RPMI7951 (cell line): ENCODE results near the gene CEP290. TPM values are rescaled to one million over a fixed set of nuclear protein-coding genes. Genes with fewer than 3 reads are reported as not detected.
A peak's percentile ranks its signal among the peaks of the same experiment; 100 is the strongest.
"Not testable (repeated sequence)": the region's sequence is repeated elsewhere in the genome, so short reads cannot be mapped to it uniquely, and the experiment has no call there.

Experiments used
- DNase-seq: peaks from one replicate; pipeline ENCODE4 v3.0.0-alpha.2; 2012; ENCODE audit warnings: low read depth
- total RNA-seq: library from RNA; depleted of rRNA; stranded (reverse); fragments of >200 nt; shearing (Covaris generic); gene quantifications from 2 replicates; pipeline ENCODE4 v1.2.3, GENCODE V29; 2014

Gene CEP290
- total RNA-seq, 1 experiment from 2014 or later = 16.3 TPM

GRCh38 chr12:88144546-88145468 lies 2.9 kb upstream of the CEP290 start:
- DNase-seq = no peak

GRCh38 chr12:88144037-88144436 lies 2.1 kb upstream of the CEP290 start:
- DNase-seq = no peak

DNA sequence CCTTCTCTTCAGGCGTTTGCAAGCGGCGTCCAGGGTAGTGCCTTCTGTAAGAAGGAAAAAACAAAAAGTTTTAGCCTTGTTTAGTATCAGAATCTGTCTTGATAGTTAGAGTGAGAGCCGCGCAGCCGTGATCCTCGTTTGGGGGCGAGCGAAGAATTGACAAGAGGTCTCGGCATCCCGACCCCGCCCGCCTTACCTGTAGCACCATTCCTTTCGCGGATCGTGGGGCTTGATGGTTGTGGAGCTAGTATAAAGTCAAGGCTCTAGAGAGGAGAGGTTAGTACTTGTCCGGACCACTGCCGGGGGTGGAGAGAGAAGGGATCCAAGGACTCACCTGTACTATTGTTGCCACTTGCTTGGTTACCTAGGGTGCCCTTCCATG lies 713 bp upstream of the CEP290 start:
- DNase-seq = no peak

DNA sequence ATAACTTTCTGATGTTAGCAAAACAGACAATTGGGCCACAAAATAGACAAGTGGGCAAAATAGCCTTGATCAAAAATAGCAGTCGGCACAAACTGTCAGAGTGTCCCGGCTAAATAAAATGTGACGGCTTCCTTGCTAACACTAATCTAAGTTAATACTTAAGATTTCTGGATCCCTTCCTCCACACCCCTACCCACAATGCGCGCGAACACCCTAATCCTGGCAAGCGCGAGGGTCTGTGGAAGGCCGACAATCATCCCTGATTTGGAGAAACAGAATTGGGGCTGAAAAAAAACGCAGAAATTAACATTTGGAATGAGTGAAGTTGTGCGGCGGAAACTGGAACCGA lies 489 bp downstream of the CEP290 start:
- no peak for DNase-seq

GRCh38 chr12:88139711-88140110 lies 2.2 kb downstream of the CEP290 start:
- DNase-seq = not testable (repeated sequence)

GRCh38 chr12:88133181-88133580 lies 8.7 kb downstream of the CEP290 start:
- DNase-seq = not testable (repeated sequence)

DNA sequence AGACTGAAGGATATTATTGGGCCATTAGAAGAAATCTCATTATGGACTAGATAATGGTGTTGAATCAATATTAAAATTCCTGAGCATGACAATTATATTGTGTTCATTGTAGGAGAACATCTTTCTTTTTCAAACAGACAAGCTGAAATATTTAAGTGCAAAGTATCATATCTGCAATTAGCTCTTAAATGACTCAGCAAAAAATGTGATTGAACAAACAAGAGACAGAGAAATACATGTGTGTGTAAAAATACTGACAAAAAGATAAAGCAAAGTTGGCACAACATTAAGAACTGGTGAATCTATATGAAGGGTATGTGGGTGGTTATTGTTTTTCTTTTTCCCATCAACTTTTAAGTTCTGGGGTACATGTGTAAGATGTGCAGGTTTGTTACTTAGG lies 9.5 kb downstream of the CEP290 start:
- no peak for DNase-seq

DNA sequence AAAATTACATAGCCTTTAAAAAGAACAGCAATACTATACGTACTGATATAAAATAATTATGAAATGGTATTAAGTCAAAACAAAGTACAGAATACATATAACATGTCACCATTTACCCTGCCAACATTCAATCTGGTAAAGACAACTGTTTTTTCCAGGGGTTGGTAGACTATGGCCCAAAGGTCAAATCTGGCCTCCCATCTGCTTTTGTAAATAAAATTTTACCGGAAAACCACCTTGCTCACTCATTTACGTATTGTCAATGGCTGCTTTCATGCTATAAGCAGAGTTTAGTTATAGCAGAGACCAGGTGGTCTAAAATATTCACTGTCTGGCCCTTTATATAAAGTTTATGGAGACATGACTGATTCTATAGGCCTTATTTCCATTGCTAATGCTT lies 14.0 kb downstream of the CEP290 start:
- DNase-seq = no peak

- DNase-seq = no peak
These were observed 14.8 kb downstream of the CEP290 start for GRCh38 chr12:88127099-88127498.

- no peak for DNase-seq
These were observed 19.2 kb downstream of the CEP290 start for GRCh38 chr12:88122666-88123065.

- peak; percentile 69 for DNase-seq
These were observed 28.0 kb downstream of the CEP290 start for GRCh38 chr12:88113871-88114270.

DNA sequence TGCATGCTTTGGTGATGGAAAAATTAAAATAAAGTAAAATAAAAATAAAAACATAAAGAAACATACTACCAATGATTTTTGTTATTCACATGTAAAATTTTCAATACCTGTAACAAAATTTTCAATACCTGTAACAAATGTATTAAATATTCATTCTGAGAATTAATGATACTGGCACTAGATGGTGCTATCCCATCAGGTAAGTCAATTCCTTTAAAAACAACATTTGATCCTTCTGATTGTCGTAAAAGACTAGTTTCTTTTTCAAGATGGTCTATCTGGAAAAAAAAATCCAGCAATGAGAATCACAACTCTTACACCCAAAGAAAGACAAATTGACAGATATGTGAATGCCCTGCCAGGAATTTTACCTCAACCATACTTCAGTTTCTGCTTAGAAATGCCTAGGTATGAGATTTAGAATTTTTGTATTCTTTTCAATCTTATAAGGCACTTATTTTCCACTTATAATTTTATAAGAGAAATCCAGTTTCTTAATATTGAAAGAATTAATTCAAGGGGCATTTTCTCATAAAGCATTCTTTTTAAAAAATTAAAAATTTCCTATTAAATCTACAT lies 30.7 kb downstream of the CEP290 start:
- DNase-seq = peak; percentile 49

GRCh38 chr12:88108021-88108420 lies 33.9 kb downstream of the CEP290 start:
- DNase-seq = peak; percentile 3

DNA sequence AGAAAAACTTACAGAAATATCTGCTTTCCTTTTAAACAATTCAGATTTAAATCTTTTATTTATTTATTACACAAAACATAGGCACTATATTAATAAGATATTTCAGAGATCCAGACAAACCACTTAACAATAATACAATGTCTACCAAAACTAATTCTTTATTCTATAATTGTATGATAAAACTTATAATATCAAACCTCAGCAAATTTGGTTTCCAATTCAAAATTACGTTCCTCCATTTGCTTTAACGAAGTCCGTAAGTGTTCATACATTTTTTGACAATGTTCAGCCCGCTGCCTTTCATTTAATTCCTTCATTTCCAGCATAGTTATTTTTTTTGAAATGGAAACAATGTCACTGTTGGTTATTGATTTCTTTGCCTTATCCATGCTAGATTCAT lies 48.3 kb downstream of the CEP290 start:
- no peak for DNase-seq

DNA sequence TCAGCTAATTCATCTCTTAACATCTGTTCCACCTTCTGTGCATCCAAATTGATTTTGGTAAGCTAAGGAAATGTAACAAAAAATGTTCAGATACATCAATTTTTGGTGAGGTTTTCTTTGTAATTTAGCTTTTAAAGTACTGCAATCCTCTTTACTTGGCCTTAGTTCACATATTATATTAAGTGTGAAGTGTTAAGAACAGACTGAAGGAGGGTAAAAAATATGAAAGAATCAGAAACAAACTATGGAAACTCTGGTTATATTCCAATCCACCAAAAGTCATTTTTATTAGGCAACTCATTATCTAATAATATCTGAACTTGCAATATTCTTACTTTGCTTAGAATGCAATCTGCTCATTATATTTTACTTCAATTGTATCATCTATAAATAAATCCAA lies 49.1 kb downstream of the CEP290 start:
- DNase-seq = no peak

DNA sequence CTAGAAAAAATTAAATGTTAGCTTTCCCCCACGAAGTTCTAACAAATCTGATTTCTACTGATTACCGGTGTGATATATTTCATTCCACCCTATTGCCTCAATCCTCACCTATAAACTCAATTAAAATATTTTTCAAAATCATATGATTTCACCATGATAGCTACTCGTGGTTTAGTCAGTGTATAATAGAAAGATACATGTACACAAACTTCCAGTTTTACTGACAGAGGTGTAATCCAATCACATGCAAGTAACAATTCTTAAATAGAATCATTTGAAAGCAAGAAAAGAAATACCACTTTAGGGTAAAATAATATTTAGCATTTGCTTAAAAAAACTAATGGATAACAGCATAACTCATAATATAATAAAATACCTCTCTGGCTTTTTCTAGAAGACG lies 57.7 kb downstream of the CEP290 start:
- DNase-seq = no peak

DNA sequence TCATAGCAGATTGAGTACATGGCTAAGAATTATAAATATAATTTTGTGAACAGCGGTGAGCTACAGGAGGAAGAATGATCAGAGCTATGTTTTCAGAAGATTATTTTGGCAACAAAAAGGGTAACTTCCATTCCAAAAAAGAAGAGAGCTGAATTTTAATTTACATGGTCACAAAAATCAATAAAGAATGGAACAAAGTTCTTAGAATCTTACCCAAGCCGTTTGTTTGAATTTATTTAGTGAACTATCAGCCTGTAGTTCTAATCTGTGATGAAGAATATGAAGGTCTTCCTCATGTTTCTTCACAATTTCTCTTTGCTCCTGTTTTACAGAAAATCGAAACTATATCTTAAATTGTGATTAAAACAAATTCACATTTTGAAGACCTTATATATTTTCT lies 58.3 kb downstream of the CEP290 start:
- no peak for DNase-seq

GRCh38 chr12:88081247-88081646 lies 60.6 kb downstream of the CEP290 start:
- no peak for DNase-seq

- DNase-seq = no peak
These were observed 74.6 kb downstream of the CEP290 start for GRCh38 chr12:88067301-88067700.

- peak; percentile 3 for DNase-seq
These were observed 78.5 kb downstream of the CEP290 start for GRCh38 chr12:88063375-88063774.

DNA sequence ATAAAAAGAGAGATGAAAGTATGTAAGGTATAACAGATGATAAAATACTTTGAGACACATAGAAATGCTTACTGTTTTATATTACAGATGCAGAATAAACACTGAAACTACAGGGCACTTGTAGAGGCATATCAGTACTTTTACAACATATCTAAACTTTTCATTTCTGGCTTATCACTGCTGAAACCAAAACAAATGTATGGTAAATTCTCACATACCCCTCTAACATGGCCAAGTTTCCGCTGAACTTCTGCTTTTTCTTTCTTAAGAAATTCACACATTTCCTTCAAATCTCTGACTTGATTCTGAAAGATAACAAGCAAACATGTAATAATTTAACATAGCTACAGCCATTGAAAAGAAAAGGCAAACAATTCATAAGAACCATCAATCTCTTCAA lies 79.4 kb downstream of the CEP290 start:
- no peak for DNase-seq

- DNase-seq = no peak
These were observed 83.2 kb downstream of the CEP290 start for GRCh38 chr12:88058719-88059077.

DNA sequence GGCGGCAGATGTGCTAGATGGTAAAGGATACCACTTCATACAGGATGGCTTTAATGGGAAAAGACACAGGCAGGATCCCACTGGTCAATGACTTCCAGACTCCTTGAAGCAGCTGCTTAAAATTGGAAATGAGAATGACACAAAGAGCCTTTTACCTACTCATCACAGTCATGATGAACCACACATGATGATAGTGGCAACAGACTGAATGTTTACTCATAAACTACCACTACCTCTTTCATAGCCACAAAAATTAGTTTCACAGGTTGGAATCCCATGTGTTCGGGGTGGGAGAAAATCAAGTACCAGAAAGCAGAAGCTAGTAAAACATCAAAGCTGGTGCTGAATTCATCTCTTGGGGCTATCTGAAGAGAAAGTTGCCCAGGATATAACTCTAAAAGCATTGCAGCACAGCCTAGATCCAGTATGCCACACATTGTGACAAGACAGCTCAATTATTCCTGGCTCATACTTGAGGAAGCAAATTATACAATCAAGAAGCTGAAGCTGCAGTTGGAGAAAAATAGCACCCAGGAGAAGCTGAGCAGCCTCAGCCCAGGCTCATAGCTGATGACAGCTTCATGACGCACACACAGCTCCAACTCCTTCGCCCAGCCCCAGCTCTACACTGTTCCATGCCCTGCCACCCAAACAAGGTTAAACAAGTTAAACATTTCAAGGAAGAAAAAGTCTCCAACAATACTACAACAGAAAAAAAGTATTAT lies 83.7 kb downstream of the CEP290 start:
- DNase-seq = no peak
